GM19438 (cell line): ENCODE measurements around the gene MDN1.
"Not testable (repeated sequence)": the region's sequence is repeated elsewhere in the genome, so short reads cannot be mapped to it uniquely, and the experiment has no call there.

Experiments
- ATAC-seq: cut with Tn5 transposase; IDR thresholded peaks from one replicate; pipeline ENCODE4 v1.9.1; 2021; ENCODE audit warnings: low read depth; ENCODE audit not compliant: unreplicated experiment

MDN1 gene, protein sequence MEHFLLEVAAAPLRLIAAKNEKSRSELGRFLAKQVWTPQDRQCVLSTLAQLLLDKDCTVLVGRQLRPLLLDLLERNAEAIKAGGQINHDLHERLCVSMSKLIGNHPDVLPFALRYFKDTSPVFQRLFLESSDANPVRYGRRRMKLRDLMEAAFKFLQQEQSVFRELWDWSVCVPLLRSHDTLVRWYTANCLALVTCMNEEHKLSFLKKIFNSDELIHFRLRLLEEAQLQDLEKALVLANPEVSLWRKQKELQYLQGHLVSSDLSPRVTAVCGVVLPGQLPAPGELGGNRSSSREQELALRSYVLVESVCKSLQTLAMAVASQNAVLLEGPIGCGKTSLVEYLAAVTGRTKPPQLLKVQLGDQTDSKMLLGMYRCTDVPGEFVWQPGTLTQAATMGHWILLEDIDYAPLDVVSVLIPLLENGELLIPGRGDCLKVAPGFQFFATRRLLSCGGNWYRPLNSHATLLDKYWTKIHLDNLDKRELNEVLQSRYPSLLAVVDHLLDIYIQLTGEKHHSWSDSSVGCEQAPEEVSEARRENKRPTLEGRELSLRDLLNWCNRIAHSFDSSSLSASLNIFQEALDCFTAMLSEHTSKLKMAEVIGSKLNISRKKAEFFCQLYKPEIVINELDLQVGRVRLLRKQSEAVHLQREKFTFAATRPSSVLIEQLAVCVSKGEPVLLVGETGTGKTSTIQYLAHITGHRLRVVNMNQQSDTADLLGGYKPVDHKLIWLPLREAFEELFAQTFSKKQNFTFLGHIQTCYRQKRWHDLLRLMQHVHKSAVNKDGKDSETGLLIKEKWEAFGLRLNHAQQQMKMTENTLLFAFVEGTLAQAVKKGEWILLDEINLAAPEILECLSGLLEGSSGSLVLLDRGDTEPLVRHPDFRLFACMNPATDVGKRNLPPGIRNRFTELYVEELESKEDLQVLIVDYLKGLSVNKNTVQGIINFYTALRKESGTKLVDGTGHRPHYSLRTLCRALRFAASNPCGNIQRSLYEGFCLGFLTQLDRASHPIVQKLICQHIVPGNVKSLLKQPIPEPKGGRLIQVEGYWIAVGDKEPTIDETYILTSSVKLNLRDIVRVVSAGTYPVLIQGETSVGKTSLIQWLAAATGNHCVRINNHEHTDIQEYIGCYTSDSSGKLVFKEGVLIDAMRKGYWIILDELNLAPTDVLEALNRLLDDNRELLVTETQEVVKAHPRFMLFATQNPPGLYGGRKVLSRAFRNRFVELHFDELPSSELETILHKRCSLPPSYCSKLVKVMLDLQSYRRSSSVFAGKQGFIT (N-terminal part only)

DNA sequence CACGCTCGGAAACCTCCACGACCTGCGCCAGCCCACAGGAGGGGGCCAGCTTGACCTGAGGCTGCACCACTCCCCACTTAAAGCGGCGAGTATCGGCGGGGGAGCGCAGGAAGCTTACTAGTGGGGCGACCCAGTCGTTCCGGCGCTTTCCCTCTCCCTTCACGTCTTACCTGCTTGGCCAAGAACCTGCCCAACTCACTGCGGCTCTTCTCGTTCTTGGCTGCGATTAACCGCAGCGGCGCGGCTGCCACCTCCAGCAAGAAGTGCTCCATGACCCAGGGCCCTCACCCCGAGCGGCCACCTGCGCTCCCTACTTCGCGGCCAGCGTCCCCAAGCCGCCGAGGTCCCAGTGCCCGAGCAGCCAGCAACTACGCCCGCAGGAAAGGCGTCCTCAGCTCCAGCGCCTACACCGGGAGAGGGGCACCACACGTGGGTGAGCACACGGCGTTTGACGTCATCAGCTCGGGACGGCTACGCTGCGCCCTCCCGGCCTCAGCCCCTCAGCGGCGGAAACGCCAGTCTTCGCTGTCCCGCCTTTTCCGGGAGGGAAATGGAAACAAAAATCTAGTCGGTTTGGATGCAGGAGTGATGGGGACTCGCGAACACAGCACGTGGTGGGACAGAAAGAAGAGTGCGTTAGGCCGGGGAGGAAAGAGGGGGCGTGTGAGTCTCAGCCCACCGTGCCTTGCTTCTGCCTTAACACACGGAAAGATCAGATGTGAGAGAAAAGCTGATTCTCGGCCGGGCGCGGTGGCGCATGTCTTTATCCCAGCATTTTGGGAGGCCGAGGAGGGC lies at the start of gene MDN1:
TSS of gene MDN1 (minus strand) at position 459 of the 795 bp plus-strand sequence. CDS start at position 272, 187 bp downstream.
- ATAC-seq = peak; percentile 93

DNA sequence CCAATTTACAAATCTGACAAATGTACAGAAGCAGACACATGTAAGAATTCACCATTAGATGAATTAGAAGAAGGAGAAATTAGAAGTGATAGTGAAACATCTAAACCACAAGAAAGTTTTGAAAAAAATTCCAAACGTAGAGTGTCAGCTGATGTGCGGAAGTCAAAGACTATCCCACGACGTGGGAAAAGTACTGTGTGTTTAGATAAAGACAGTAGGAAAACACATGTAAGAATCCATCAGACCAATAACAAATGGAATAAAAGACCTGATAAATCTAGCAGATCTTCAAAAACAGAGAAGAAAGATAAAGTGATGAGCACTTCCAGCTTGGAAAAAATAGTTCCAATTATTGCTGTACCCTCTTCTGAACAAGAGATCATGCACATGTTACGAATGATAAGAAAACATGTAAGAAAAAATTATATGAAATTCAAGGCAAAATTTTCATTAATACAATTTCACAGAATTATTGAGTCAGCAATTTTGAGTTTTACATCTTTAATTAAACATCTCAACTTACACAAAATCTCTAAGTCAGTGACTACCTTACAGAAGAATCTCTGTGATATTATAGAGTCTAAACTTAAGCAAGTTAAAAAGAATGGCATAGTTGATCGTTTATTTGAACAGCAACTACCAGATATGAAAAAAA lies 46.6 kb upstream of the MDN1 start:
- ATAC-seq = no peak

DNA sequence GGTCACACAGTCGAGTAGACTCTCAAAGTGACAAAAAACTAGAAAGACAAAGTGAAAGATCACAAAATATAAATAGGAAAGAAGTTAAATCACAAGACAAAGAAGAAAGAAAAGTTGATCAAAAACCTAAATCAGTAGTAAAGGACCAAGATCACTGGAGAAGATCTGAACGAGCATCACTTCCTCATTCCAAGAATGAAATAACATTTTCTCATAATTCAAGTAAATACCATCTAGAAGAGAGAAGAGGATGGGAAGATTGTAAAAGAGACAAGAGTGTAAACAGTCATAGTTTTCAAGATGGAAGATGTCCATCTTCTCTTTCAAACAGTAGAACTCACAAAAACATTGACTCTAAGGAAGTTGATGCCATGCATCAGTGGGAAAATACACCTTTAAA lies 43.1 kb upstream of the MDN1 start:
- ATAC-seq = no peak

DNA sequence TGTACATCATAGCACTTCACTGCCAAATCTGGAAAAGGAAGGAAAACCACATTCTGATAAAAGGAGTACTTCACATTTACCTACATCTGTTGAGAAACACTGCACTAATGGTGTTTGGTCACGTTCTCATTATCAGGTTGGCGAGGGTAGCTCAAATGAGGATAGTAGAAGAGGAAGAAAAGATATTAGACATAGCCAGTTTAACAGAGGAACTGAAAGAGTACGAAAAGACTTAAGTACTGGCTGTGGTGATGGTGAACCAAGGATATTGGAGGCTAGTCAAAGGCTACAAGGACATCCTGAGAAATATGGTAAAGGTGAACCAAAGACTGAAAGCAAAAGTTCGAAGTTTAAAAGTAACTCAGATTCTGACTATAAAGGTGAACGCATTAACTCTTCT lies 42.7 kb upstream of the MDN1 start:
- ATAC-seq = peak; percentile 70

DNA sequence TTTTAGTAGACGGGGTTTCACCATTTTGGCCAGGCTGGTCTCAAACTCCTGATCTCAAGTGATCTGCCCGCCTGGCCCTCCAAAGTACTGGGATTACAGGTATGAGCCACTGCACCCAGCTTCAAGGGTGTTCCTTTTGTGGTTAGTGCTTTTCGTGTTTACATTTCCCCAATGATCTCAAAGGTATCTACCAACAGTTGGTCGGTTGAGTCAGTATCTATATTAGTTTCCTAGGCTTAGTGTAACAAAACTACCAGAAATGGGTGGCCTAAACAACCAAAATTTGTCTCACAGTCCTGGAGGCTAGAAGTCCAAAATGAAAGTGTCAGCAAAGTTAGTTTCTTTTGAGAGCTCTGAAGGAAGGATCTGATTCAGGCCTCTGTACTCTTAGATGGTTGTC lies 40.1 kb upstream of the MDN1 start:
- peak; percentile 46 for ATAC-seq

DNA sequence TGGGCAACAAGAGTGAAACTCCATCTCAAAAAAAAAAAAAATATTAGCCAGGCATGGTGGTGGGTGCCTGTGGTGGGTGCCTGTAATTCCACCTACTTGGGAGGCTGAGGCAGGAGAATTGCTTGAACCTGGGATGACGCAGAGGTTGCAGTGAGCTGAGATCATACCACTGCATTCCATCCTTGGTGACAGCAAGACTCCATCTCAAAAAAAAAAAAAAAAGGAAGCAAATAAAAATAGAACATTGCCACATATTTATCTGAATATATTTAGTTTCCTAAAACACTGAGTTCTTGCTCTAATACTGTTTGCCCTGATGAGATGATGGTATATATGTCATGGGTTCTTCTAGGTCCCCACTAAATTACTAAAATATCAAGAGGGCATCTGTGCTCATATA lies 38.4 kb upstream of the MDN1 start:
- ATAC-seq = no peak

DNA sequence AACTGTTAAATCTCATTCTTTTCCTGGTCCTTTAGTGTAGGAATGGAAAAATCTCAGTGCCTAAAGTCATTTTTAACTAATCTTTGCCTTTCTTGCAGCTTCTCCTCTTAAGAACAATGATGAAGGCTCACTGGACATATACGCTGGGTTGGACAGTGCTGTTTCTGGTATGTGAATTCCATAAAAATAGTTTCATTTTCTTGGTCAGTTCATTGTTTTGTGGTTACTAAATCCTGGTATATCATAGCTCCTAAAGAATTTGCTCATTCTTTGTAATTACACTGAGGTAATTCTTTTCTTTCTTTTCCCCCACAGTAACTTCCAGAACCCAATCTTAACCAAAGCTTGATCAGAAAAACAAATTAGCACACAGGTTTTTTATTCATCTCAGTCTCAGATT lies 33.5 kb upstream of the MDN1 start:
- no peak for ATAC-seq

DNA sequence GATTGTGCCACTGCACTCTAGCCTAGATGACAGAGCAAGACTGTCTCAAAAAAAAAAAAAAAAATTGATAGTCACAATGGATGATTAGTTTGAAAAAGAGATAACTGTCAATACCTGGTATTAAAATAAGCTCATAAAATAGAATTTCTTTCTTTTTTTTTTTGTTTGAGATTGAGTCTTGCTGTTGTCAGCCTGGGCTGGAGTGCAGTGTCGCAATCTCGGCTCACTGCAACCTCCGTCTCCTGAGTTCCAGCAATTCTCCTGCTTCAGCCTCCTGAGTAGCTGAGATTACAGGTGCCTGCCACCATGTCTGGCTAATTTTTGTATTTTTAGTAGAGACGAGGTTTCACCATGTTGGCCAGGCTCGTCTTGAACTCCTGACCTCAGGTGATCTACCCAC lies 27.9 kb upstream of the MDN1 start:
- not testable (repeated sequence) for ATAC-seq

- ATAC-seq = no peak
Observed at GRCh38 chr6:89843070-89843469, 23.5 kb upstream of the MDN1 start.

DNA sequence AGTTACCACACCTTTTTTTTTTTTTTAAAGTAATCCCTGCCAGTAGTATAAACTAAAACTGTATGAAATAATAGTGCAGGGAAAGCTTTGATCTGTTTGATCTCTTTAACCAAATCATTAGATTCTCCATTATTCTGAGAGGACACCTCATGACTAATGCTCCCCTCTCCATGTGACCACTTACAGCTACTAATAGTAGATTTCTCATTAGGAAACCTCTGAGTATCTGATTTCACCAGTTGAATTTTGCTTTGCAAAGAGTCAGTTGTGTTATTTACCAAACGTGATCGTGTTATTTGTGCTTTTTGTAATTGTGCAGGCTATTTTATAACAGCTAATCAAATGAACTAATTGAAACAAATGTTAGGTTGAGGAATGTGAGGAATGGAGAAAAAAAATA lies 22.6 kb upstream of the MDN1 start:
- no peak for ATAC-seq

GRCh38 chr6:89840538-89840937 lies 20.9 kb upstream of the MDN1 start:
- no peak for ATAC-seq

- ATAC-seq = no peak
Observed at GRCh38 chr6:89836639-89837222, 17.1 kb upstream of the MDN1 start.

- ATAC-seq = peak; percentile 96
Observed at GRCh38 chr6:89834884-89835792, 15.5 kb upstream of the MDN1 start.

GRCh38 chr6:89830170-89830809 lies 10.7 kb upstream of the MDN1 start:
- ATAC-seq = no peak

DNA sequence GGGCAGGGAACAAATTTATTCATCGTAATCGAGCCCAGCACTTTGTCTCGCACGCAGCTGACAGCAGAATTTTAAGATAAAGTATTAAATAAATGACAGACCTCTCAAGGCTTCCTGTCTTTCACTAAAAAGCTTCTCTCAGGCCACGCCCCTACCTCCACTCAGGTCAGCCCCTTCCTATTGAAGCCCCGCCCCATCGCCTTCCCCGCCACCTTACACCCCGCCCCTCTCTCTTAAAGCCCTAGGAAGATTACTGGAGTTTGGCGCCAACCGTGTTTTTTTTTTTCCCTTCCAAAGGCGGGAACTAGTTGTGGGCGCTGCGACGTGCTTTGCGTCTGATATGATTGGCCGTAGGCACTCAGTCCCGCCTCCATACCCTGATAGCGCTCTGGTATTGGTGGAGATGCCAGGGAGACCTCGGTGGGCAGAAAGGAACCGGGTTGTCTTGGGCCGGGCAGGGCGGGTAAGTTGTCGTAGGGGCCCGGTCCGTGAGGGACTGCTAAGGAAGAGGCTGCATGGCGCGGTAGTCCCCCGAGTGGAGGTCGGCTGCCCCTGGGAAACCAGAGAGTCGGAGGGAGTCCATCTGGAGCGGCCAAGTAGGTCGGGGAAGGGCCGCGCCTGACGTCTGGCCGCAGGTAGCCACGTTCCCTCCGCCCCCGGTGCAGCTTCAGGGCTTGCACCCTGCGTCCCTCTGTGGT lies 10.0 kb upstream of the MDN1 start, which contains the start of gene CASP8AP2:
TSS of gene CASP8AP2 (plus strand) at position 409 of the 698 bp plus-strand sequence.
- ATAC-seq = peak; percentile 93

- peak; percentile 34 for ATAC-seq
Observed at GRCh38 chr6:89828988-89829471, 9.4 kb upstream of the MDN1 start.
